ENCODE results near the gene KLHL17.
A peak's percentile ranks its signal among the peaks of the same experiment; 100 is the strongest.

GRCh38 chr1:942411-942821 lies 18.0 kb upstream of the KLHL17 start:
- TF ChIP-seq POLR2AphosphoS5 (IDR thresholded peaks at IDR 0.05; ENCODE audit: low read depth, low read length) (no peak), CTCF (IDR thresholded peaks at IDR 0.05) (peak; percentile 38; the same call in 1 of the 2 replicates)
- TF ChIP-seq, protein P1, sequence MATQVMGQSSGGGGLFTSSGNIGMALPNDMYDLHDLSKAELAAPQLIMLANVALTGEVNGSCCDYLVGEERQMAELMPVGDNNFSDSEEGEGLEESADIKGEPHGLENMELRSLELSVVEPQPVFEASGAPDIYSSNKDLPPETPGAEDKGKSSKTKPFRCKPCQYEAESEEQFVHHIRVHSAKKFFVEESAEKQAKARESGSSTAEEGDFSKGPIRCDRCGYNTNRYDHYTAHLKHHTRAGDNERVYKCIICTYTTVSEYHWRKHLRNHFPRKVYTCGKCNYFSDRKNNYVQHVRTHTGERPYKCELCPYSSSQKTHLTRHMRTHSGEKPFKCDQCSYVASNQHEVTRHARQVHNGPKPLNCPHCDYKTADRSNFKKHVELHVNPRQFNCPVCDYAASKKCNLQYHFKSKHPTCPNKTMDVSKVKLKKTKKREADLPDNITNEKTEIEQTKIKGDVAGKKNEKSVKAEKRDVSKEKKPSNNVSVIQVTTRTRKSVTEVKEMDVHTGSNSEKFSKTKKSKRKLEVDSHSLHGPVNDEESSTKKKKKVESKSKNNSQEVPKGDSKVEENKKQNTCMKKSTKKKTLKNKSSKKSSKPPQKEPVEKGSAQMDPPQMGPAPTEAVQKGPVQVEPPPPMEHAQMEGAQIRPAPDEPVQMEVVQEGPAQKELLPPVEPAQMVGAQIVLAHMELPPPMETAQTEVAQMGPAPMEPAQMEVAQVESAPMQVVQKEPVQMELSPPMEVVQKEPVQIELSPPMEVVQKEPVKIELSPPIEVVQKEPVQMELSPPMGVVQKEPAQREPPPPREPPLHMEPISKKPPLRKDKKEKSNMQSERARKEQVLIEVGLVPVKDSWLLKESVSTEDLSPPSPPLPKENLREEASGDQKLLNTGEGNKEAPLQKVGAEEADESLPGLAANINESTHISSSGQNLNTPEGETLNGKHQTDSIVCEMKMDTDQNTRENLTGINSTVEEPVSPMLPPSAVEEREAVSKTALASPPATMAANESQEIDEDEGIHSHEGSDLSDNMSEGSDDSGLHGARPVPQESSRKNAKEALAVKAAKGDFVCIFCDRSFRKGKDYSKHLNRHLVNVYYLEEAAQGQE (IDR thresholded peaks at IDR 0.05; ENCODE audit: insufficient read depth in 1 of 2, low read depth in 2 of 2, low read length in 1 of 2), result no peak
